GM19099 (cell line): Measurements from ENCODE around the gene ST3GAL4.
A peak's percentile ranks its signal among the peaks of the same experiment; 100 is the strongest.

Experiments
- POLR2A ChIP-seq: IDR thresholded peaks from 3 replicates; pipeline ENCODE4 v1.6.1; 2011; ENCODE audit warnings: low read depth; ENCODE audit not compliant: insufficient read length; ENCODE audit errors: extremely low read depth

Gene ST3GAL4, protein sequence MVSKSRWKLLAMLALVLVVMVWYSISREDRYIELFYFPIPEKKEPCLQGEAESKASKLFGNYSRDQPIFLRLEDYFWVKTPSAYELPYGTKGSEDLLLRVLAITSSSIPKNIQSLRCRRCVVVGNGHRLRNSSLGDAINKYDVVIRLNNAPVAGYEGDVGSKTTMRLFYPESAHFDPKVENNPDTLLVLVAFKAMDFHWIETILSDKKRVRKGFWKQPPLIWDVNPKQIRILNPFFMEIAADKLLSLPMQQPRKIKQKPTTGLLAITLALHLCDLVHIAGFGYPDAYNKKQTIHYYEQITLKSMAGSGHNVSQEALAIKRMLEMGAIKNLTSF

GRCh38 chr11:126355324-126355925, at the start of gene ST3GAL4:
Gene ST3GAL4 (plus strand): TSS chr11:126355686. CDS start chr11:126406156, 50,470 bp downstream.
- TF ChIP-seq POLR2A = peak; percentile 59

DNA sequence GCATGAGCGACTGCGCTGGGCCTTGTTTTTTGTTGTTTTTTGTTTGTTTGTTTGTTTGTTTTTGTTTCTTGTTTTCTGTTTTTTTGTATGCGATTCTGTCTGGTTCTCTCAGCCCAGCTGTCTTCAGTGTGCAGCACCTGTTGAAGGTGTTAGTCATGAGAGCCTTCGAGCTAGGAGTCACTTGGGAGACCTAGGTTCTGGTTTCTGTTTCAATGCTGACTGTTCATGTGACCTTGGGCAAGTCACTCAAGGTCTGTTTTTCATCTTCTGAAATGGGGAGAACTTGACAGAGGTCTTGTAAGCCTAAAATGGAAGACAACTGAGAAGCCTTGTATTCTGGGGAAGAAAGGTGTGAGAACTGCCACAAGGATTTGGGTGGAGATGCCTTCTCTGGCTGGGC, 49.8 kb upstream of the ST3GAL4 start:
- no peak for TF ChIP-seq POLR2A

- TF ChIP-seq POLR2A = no peak
These were observed 47.8 kb upstream of the ST3GAL4 start for GRCh38 chr11:126307706-126308105.

DNA sequence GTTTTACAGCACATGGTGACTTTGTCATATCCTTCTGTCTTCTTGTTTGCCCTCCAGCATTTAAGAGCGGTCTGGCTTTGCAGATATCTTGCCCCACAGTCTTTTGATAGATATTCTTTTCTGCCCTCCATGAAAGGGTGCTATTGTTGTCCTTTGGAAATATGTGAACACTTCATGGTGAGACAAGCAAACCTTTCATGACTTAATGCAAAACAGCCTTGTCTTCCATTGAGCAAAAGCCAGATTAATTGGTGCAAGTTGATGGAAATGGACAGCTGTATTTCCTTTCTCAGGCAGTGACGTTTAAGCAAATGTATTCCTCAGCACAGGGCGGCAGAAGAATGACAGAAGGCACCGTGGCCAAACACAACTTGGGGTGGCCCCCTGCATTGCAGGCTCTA, 47.2 kb upstream of the ST3GAL4 start:
- no peak for TF ChIP-seq POLR2A

DNA sequence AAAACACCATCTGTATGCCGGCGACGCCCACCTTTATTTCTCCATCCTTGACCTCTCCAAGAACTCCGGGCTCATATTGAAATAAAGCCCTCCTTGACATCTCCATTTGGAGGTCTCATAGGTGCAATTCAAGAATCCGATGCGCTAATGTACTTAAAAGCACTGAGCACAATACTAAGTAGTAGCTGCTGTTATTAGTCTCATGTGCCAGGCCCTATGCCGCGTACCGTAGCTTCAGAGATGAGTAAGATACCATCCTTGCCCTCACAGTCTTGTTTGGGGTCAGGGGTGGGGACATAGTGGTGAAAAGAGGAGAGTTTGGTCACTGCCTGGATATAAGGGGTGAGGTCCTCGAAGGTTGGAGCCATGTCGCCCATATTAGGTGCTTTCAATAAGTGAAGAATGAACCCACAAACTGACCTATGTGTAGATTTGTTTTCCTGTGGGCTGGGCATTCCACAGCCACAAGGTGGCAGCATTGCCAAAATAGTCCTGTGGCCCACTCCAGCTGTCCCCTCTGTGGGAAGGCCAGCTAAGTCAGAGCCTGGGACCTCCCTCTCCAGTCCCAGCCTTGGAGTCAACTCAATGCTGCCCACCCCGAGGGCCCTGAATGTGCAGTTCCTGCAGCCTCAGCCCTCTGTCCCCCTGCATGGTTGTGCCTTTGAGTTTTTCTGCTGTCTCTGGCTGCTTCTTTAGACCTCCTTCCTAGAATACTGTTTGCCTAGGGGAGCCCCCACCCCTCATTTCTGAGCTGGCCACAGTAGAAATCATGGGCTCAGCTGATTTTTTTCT, 45.1 kb upstream of the ST3GAL4 start:
- TF ChIP-seq POLR2A = no peak

DNA sequence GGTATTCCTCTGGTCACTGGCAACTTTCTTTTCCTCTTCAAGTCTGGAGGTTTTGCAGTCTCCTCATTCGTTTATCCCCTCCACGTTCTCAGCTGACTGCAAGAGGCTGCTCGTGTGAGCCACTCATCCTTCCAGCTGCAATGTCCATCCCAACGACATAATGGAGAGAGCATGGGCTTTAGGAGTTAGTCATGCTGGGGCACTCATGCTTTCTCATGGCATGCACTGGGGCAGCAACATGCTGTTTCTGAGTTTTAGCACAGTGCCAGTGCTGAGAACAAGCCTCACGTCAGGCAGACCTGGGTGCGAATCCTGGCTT, 44.5 kb upstream of the ST3GAL4 start:
- TF ChIP-seq POLR2A = no peak

DNA sequence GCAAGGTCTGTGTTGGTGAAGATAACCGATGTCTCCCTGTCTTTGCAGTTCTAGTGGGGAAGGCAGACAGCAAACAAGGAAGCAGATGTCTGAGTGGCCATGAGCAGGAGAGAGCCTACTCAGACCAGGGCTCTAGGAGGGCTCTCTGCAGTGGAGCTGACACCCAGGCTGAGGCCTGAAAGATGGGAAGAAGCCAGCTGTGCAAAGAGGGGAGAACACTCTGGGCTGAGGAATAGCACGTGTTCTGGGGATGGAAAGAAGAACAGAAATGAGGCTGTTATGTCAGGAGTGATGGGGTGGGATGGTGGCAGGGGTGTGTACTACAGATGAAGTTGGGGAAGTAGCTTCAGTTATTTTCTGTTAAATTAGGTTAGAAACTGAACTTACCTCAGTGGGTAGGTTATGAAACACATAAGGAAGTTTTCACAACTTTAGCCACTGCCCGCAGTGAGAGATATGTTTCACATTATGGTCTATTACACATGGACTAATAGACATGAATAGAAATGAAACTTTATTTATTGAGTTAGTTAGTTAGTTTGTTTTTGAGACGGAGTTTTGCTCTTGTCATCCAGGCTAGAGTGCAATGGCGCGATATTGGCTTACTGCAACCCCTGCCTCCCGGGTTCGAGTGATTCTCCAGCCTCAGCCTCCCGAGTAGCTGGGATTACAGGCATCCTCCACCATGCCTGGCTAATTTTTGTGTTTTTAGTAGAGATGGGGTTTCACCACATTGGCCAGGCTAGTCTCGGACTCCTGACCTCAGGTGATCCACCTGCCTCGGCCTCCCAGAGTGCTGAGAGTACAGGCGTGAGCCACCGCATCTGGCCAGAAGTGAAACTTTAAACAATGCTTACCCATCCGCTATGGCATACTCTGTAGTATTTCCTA, 43.8 kb upstream of the ST3GAL4 start:
- TF ChIP-seq POLR2A = no peak

- TF ChIP-seq POLR2A = no peak
These were observed 42.5 kb upstream of the ST3GAL4 start for GRCh38 chr11:126312961-126313360.

DNA sequence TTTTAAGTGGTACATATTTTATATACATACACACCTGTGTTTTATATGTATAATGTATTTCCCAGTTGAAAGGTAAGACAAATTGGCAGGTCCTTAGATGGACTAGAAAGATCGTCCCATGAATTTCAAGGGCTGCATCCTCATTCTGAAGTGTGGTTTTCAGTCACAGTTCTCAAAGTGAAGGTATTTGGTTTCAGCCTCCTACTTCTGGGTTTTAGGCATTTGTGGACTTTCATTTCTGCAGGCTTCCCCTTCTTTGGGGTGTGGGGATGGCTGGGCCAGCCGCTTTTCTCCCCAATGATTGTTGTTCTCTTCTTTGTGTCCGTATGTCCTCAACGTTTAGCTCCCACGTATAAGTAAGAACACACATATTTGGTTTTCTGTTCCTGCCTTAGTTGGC, 41.7 kb upstream of the ST3GAL4 start:
- no peak for TF ChIP-seq POLR2A

GRCh38 chr11:126317432-126317755, 38.1 kb upstream of the ST3GAL4 start:
- no peak for TF ChIP-seq POLR2A

- TF ChIP-seq POLR2A = no peak
These were observed 37.5 kb upstream of the ST3GAL4 start for GRCh38 chr11:126317756-126318573.

- no peak for TF ChIP-seq POLR2A
These were observed 36.7 kb upstream of the ST3GAL4 start for GRCh38 chr11:126318574-126319373.

DNA sequence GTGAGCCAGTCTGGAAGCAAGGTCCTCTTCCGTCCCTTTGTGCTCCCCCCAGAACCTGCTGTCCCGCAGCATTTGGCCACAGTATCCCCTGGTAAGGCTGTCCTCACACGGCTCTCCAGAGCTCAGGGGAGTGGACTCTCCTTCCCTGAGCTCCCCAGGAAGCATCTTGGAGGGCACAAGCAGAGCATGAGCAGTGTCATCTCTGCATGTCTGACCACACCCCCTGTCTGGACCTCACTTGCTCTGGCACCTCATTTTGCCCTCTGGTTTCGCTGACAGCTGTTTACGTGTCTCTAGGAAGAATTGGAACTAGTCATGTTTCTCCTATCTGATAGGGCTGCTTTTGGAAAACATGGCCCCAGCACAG, 36.1 kb upstream of the ST3GAL4 start:
- no peak for TF ChIP-seq POLR2A

GRCh38 chr11:126322996-126323395, 32.5 kb upstream of the ST3GAL4 start:
- no peak for TF ChIP-seq POLR2A
